ENCODE measurements around the gene IRF5. TPM values are rescaled to one million over a fixed set of nuclear protein-coding genes. Genes with fewer than 3 reads are reported as not detected.
"Not testable (repeated sequence)": the region's sequence is repeated elsewhere in the genome, so short reads cannot be mapped to it uniquely, and the experiment has no call there.

IRF5 gene
- total and polyA plus RNA-seq, 2 donors (not counting 1 experiment from before 2014, with no cell fraction given), result 91.3 to 135 TPM

- DNase-seq; H3K4me2 ChIP-seq (replicated peaks; ENCODE audit: low read depth, low read length, poor library complexity, severe bottlenecking); H3K27ac ChIP-seq (ENCODE audit: low read length in 2 of 2); H3K27me3 Mint-ChIP-seq; H2AFZ ChIP-seq (ENCODE audit: insufficient read depth, low read depth, low read length, poor library complexity, severe bottlenecking); H3K9me3 Mint-ChIP-seq (ENCODE audit: insufficient read depth); H3K27me3 ChIP-seq (replicated peaks in 1 of 4; ENCODE audit: control extremely low read depth in 1 of 4, control insufficient read depth in 3 of 4, insufficient read depth in 4 of 4, low read length in 3 of 4); ATAC-seq (ENCODE audit: low read depth); H3K9me3 ChIP-seq (ENCODE audit: control extremely low read depth in 1 of 3, control insufficient read depth in 2 of 3, insufficient read depth in 1 of 3, low read length in 2 of 3); H3K4me3 ChIP-seq (ENCODE audit: control extremely low read depth in 1 of 5, extremely low read depth in 1 of 5, insufficient read depth in 1 of 5, low read depth in 2 of 5, low read length in 4 of 5); H3K4me3 Mint-ChIP-seq; H3K9ac ChIP-seq (ENCODE audit: low read length); intact Hi-C loops (cut with micrococcal nuclease): not testable (repeated sequence)
- H4K20me1 ChIP-seq (ENCODE audit: control insufficient read depth, insufficient read depth, low read length, poor library complexity, severe bottlenecking), result peaks cover 26% of the 10 kb centered on the region
- ChIA-PET CTCF (interaction anchor here (0.7 to 1.3 kb wide), 2 partner anchors 10 to 121 kb away, joined by 3 read pairs; no protein-coding TSS in a partner anchor), POLR2A (interaction anchor here (0.6 to 1.0 kb wide), 5 partner anchors 11 to 83 kb away, joined by 3 to 10 read pairs (median 4); no protein-coding TSS in a partner anchor)
- peaks cover 47% of the 10 kb centered on the region for H3K79me2 ChIP-seq (ENCODE audit: control insufficient read depth, insufficient read depth, low read length)
- H3K36me3 ChIP-seq (replicated peaks in 1 of 2; ENCODE audit: control extremely low read depth in 1 of 2, control insufficient read depth in 1 of 2, extremely low read depth in 1 of 2, insufficient read depth in 2 of 2, low read length in 1 of 2), result peaks cover 0 to 49% of the 10 kb centered on the region in 2 experiments
- Mint-ChIP-seq H3K4me1 (peaks cover 47% of the 10 kb centered on the region), H3K27ac (peak overlapping the region; percentile 70)
- WGBS (ENCODE audit: insufficient coverage), result no CpG with 5 or more reads among the region's 2 CpGs
- H3K4me1 ChIP-seq (ENCODE audit: control insufficient read depth in 2 of 2, insufficient read depth in 2 of 2, low read length in 2 of 2), result peaks cover 27 to 35% of the 10 kb centered on the region in 2 donors
These were observed 5.5 kb downstream of the IRF5 start for GRCh38 chr7:128943251-128943650.

- H4K20me1 ChIP-seq (ENCODE audit: control insufficient read depth, insufficient read depth, low read length, poor library complexity, severe bottlenecking), result peaks cover 26% of the 10 kb centered on the region
- intact Hi-C loops (cut with micrococcal nuclease), result no loop called here
- Mint-ChIP-seq H3K9me3 (ENCODE audit: insufficient read depth) (no peaks in the 10 kb centered on the region), H3K4me1 (peaks cover 42% of the 10 kb centered on the region), H3K27ac (peak overlapping the region; percentile 18), H3K4me3 (no peak overlapping the region), H3K27me3 (no peaks in the 10 kb centered on the region)
- H2AFZ ChIP-seq (ENCODE audit: insufficient read depth, low read depth, low read length, poor library complexity, severe bottlenecking), result no peak overlapping the region
- H3K27me3 ChIP-seq (replicated peaks in 1 of 4; ENCODE audit: control extremely low read depth in 1 of 4, control insufficient read depth in 3 of 4, insufficient read depth in 4 of 4, low read length in 3 of 4), result no peaks in the 10 kb centered on the region
- H3K4me3 ChIP-seq (ENCODE audit: control extremely low read depth in 1 of 5, extremely low read depth in 1 of 5, insufficient read depth in 1 of 5, low read depth in 2 of 5, low read length in 4 of 5), result no peak overlapping the region
- H3K4me2 ChIP-seq (replicated peaks; ENCODE audit: low read depth, low read length, poor library complexity, severe bottlenecking), result no peak overlapping the region
- H3K27ac ChIP-seq (ENCODE audit: low read length in 2 of 2), result no peak overlapping the region
- H3K9me3 ChIP-seq (ENCODE audit: control extremely low read depth in 1 of 3, control insufficient read depth in 2 of 3, insufficient read depth in 1 of 3, low read length in 2 of 3), result no peaks in the 10 kb centered on the region
- no peak for TF ChIP-seq CTCF (IDR thresholded peaks at IDR 0.05)
- no peak for TF ChIP-seq EZH2 (IDR thresholded peaks at IDR 0.05; ENCODE audit: borderline replicate concordance, insufficient read depth, low read depth, low read length, poor library complexity, severe bottlenecking)
- DNase-seq, result no peak
- H3K9ac ChIP-seq (ENCODE audit: low read length), result no peak overlapping the region
- ATAC-seq (ENCODE audit: low read depth), result no peak
- ChIA-PET CTCF (interaction anchor here (0.7 to 0.9 kb wide), 2 partner anchors 9 to 10 kb away, joined by 3 to 5 read pairs; no protein-coding TSS in a partner anchor), POLR2A (no interaction called here)
- H3K4me1 ChIP-seq (ENCODE audit: control insufficient read depth in 2 of 2, insufficient read depth in 2 of 2, low read length in 2 of 2), result peaks cover 21 to 32% of the 10 kb centered on the region in 2 donors
- H3K36me3 ChIP-seq (replicated peaks in 1 of 2; ENCODE audit: control extremely low read depth in 1 of 2, control insufficient read depth in 1 of 2, extremely low read depth in 1 of 2, insufficient read depth in 2 of 2, low read length in 1 of 2), result peaks cover 0 to 63% of the 10 kb centered on the region in 2 experiments
- peaks cover 42% of the 10 kb centered on the region for H3K79me2 ChIP-seq (ENCODE audit: control insufficient read depth, insufficient read depth, low read length)
- WGBS (ENCODE audit: insufficient coverage), result 96% methylated on average over 4 of the region's 7 CpGs
These were observed 6.9 kb downstream of the IRF5 start for GRCh38 chr7:128944487-128945236.

Data from B cell (primary cell).